Fibroblast of lung (primary cell): Measurements from ENCODE around the gene C1orf122.

Experiments
- CTCF ChIP-seq, 2 donors: IDR thresholded peaks in 1 of 2; conservative IDR thresholded peaks in 1 of 2; 1 replicate in 1 of 2; 2 replicates in 1 of 2; pipeline ENCODE4 v1.5.1; 2011 to 2012; ENCODE audit warnings: low read length in 2 of 2, control low read depth in 1 of 2, inconsistent platforms in 1 of 2, low read depth in 1 of 2, mild to moderate bottlenecking in 1 of 2
- EZH2 ChIP-seq: IDR thresholded peaks from 2 replicates; pipeline ENCODE4 v1.5.1; 2012; ENCODE audit warnings: low read length, control low read depth, mild to moderate bottlenecking; ENCODE audit errors: missing control alignments

DNA sequence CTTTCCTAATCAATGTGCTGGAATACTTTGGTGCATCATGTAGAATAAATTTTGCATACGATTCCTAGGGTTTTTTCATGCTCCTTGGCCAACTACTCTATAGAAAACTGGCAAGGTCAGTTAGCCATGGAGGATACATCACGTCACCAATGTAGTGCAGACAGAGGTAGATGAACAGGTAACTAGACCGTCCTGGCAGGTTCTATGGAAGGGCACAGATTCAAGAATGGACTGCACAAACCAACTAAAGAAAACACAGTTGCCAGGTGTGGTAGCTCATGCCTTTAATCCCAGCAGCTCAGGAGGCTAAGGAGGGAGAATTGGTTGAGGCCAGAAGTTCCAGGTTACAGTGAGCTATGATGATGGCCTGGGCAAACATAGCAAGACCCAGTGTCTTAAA, 41.9 kb downstream of the C1orf122 start:
- TF ChIP-seq CTCF (conservative IDR thresholded peaks at IDR 0.05 in 1 of 2, IDR thresholded peaks at IDR 0.05 in 1 of 2; ENCODE audit: low read depth in 1 of 2, low read length in 2 of 2) (no peak), EZH2 (no peak)
